KMS-11 (cell line): ENCODE data around the gene CCDC134.
A peak's percentile ranks its signal among the peaks of the same experiment; 100 is the strongest.

Experiments used
- H2AFZ ChIP-seq: fragments of 200-600 bp; sonication (generic); 2 replicates; pipeline ENCODE4 v1.6.1; 2016; ENCODE audit warnings: antibody characterized with exemption, mixed run types, low read depth
- H3K27ac ChIP-seq: fragments of 200-600 bp; sonication (generic); 2 replicates; pipeline ENCODE4 v1.6.1; 2016; ENCODE audit warnings: mild to moderate bottlenecking, mixed run types
- H3K27me3 ChIP-seq: fragments of 200-600 bp; sonication (generic); 2 replicates; pipeline ENCODE4 v1.6.1; 2017; ENCODE audit warnings: mild to moderate bottlenecking, low read depth, mixed run types, moderate library complexity; ENCODE audit not compliant: insufficient read depth
- H3K36me3 ChIP-seq: fragments of 200-600 bp; sonication (generic); 2 replicates; pipeline ENCODE4 v1.6.1; 2017; ENCODE audit warnings: mild to moderate bottlenecking, mixed run types; ENCODE audit not compliant: insufficient read depth
- H3K4me1 ChIP-seq: fragments of 200-600 bp; sonication (generic); 2 replicates; pipeline ENCODE4 v1.6.1; 2016; ENCODE audit warnings: mild to moderate bottlenecking, low read depth, mixed run types; ENCODE audit not compliant: poor library complexity, severe bottlenecking
- H3K4me2 ChIP-seq: fragments of 200-600 bp; sonication (generic); 2 replicates; pipeline ENCODE4 v1.7.0; 2016; ENCODE audit warnings: mild to moderate bottlenecking, mixed run types
- H3K4me3 ChIP-seq: fragments of 200-600 bp; sonication (generic); IDR thresholded peaks from 2 replicates; pipeline ENCODE4 v1.6.1; 2017; ENCODE audit warnings: low read depth, low read length, mixed read lengths; ENCODE audit not compliant: insufficient read depth
- H3K79me2 ChIP-seq: fragments of 200-600 bp; sonication (generic); 2 replicates; pipeline ENCODE4 v1.6.1; 2016; ENCODE audit warnings: low read depth, mixed run types; ENCODE audit not compliant: insufficient read depth
- H3K9ac ChIP-seq: fragments of 200-600 bp; sonication (generic); 2 replicates; pipeline ENCODE4 v1.6.1; 2016; ENCODE audit warnings: mild to moderate bottlenecking, mixed run types
- H4K20me1 ChIP-seq: fragments of 200-600 bp; sonication (generic); 2 replicates; pipeline ENCODE4 v1.6.1; 2016; ENCODE audit warnings: mild to moderate bottlenecking, mixed run types; ENCODE audit not compliant: insufficient read depth
- TF ChIP-seq, protein P1 (sequence below): fragments of 200-600 bp; sonication (generic); conservative IDR thresholded peaks from 2 replicates; pipeline ENCODE4 v1.6.1; 2017; ENCODE audit warnings: low read depth, mild to moderate bottlenecking, antibody characterized with exemption, low read length, moderate library complexity, mixed read lengths

The CCDC134 gene

DNA sequence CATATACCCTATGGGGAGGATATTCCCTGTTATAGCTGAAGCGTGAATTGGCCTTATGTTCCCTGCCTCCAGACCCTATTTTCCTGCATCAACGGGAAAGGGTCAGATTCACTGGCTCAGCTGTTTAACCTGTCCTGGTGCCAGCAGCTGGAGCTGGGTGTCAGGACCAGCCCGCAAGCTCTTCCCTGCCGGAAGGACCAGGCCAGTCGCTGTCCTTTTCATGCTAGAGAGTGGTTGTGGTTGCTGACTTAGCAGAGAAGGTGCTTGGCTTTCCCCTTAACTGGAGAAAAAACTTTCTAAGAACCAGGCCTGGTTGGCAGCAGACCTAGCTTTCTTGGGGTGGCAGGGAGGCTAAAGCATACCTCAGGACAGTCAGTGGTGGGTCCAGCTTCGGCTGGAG lies 27.2 kb downstream of the CCDC134 start:
- H3K27ac ChIP-seq = peak overlapping the region; percentile 40; the same call in 1 of the 2 replicates
- H3K4me2 ChIP-seq = peak overlapping the region; percentile 56
- H3K4me3 ChIP-seq = no peak overlapping the region
- H3K9ac ChIP-seq = no peak overlapping the region
- no peaks in the 10 kb centered on the region for H3K79me2 ChIP-seq
- no peaks in the 10 kb centered on the region for H4K20me1 ChIP-seq
- H3K27me3 ChIP-seq = no peaks in the 10 kb centered on the region
- no peaks in the 10 kb centered on the region for H3K36me3 ChIP-seq
- H3K4me1 ChIP-seq = peaks cover 58% of the 10 kb centered on the region
- H2AFZ ChIP-seq = no peak overlapping the region
- TF ChIP-seq, protein P1, sequence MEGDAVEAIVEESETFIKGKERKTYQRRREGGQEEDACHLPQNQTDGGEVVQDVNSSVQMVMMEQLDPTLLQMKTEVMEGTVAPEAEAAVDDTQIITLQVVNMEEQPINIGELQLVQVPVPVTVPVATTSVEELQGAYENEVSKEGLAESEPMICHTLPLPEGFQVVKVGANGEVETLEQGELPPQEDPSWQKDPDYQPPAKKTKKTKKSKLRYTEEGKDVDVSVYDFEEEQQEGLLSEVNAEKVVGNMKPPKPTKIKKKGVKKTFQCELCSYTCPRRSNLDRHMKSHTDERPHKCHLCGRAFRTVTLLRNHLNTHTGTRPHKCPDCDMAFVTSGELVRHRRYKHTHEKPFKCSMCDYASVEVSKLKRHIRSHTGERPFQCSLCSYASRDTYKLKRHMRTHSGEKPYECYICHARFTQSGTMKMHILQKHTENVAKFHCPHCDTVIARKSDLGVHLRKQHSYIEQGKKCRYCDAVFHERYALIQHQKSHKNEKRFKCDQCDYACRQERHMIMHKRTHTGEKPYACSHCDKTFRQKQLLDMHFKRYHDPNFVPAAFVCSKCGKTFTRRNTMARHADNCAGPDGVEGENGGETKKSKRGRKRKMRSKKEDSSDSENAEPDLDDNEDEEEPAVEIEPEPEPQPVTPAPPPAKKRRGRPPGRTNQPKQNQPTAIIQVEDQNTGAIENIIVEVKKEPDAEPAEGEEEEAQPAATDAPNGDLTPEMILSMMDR = no peak

DNA sequence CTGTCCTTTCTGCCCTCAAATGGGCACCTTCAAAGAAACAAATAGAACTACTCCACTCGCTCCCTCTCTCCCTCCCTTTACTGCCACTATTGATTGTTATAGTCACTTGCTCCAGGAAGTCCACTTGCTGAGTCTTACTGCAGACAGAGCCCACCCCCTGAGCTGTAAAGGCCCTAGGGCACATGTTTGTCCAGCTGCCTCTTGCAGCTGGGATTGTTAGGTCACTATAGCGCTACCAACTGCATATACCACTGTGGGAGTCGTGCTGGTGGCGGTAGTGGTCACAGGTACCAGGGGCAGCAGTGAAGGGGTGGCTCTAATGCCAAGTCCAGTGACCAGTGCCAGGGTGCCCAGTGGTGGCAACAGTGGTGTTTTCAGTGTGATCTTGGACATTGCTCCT lies 28.0 kb downstream of the CCDC134 start:
- Histone ChIP-seq H3K9ac (no peak overlapping the region), H3K27me3 (no peaks in the 10 kb centered on the region), H4K20me1 (no peaks in the 10 kb centered on the region), H2AFZ (no peak overlapping the region), H3K4me2 (peak overlapping the region; percentile 56; the same call in 1 of the 2 replicates), H3K4me1 (peaks cover 58% of the 10 kb centered on the region), H3K79me2 (no peaks in the 10 kb centered on the region), H3K4me3 (no peak overlapping the region), H3K36me3 (no peaks in the 10 kb centered on the region), H3K27ac (peak overlapping the region; percentile 40; the same call in 1 of the 2 replicates)
- TF ChIP-seq, protein P1 = no peak

DNA sequence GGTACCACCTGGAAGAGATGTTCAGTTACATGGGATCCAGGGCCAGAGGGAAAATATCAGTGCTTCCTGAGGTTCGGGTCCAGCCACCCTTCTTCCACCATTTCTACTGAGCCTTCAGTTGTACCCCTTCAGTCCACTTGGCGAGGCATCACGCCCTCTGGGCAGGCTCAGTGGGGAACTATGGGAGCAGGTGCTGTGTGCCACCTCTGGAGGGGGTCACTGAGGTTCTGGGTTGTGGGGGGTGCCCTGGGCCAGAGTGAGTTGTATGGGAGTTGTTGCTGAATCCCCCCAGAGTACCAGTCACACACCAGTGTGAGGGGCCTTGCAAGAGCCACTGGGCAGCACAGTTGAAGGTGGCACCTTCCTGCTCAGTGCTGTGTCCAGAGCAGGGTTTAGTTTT lies 29.7 kb downstream of the CCDC134 start:
- Histone ChIP-seq H3K9ac (no peak overlapping the region), H2AFZ (no peak overlapping the region), H3K27ac (no peak overlapping the region), H3K27me3 (no peaks in the 10 kb centered on the region), H3K36me3 (no peaks in the 10 kb centered on the region), H3K4me1 (peaks cover 67% of the 10 kb centered on the region), H3K4me3 (no peak overlapping the region), H3K4me2 (no peak overlapping the region), H3K79me2 (peaks cover 16% of the 10 kb centered on the region), H4K20me1 (no peaks in the 10 kb centered on the region)
- TF ChIP-seq, protein P1 = no peak

DNA sequence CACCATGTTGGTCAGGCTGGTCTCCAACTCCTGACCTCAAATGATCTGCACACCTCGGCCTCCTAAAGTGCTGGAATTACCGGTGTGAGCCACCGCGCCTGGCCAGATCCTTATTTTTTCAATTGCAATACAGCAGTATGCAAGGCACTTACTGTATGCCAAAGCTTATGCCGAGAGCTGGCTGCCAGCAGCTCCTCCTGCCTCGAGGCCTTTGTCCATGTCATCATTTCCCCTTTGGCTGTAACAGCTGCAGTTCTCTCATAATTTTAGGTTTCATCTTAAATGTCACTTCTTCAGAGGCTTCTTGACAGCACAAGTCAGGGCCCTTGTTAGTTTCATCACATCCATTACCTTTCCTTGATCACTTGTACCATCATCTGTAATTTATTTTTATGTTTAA lies 30.9 kb downstream of the CCDC134 start:
- no peaks in the 10 kb centered on the region for H3K27me3 ChIP-seq
- no peak overlapping the region for H2AFZ ChIP-seq
- TF ChIP-seq, protein P1 = no peak
- H3K4me1 ChIP-seq = peaks cover 70% of the 10 kb centered on the region
- H3K4me3 ChIP-seq = no peak overlapping the region
- peaks cover 28% of the 10 kb centered on the region for H3K79me2 ChIP-seq
- no peak overlapping the region for H3K9ac ChIP-seq
- H3K4me2 ChIP-seq = no peak overlapping the region
- H3K27ac ChIP-seq = no peak overlapping the region
- 0 out of 2 replicates have a peak, but pooled peaks cover 5% of the 10 kb centered on the region for H4K20me1 ChIP-seq
- H3K36me3 ChIP-seq = no peaks in the 10 kb centered on the region
